ENCODE data around the gene ADAM29. TPM values are rescaled to one million over a fixed set of nuclear protein-coding genes. Genes with fewer than 3 reads are reported as not detected.

ADAM29 gene
- polyA plus RNA-seq, 3 donors = not detected

DNA sequence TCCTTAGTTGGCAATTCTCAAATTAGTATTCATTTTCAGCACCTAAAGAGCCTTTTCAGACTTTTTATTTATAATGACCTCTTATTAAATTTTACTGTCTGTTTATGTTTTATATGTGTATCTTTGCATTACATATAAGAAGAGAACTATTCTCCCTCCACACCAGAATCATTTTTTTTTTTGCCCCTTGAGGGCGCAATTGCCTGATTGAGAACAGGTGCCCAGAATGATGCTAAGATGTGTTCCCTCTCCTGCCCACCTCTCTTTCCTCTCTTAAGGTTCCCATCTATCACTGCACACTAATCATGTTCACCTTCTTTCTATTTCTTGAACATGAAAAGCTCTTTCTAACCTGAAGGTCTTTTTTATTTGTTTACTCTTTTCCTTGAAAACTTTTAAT lies 44.2 kb upstream of the ADAM29 start:
- H3K4me2 ChIP-seq (replicated peaks; ENCODE audit: extremely low read depth, low read length, poor library complexity, severe bottlenecking) = no peak overlapping the region

GRCh38 chr4:174874898-174875297 lies 43.3 kb upstream of the ADAM29 start:
- Mint-ChIP-seq H3K27ac (no peak overlapping the region), H3K4me3 (no peak overlapping the region), H3K4me1 (no peaks in the 10 kb centered on the region), H3K36me3 (no peaks in the 10 kb centered on the region), H3K9me3 (no peaks in the 10 kb centered on the region), H3K27me3 (ENCODE audit: low read depth in 3 of 3) (no peaks in the 10 kb centered on the region)
- H2AFZ ChIP-seq (ENCODE audit: insufficient read depth, low read depth, low read length, poor library complexity, severe bottlenecking) = no peak overlapping the region
- intact Hi-C loops (cut with micrococcal nuclease) = no loop called here
- H3K79me2 ChIP-seq (ENCODE audit: insufficient read depth, low read length) = no peaks in the 10 kb centered on the region
- no peaks in the 10 kb centered on the region for H3K27me3 ChIP-seq (ENCODE audit: control insufficient read depth in 2 of 2, insufficient read depth in 2 of 2, low read length in 2 of 2)
- no peak for DNase-seq
- H3K9me3 ChIP-seq (replicated peaks in 1 of 2; ENCODE audit: control insufficient read depth in 1 of 2, insufficient read depth in 1 of 2, low read length in 2 of 2) = no peaks in the 10 kb centered on the region
- TF ChIP-seq CTCF (IDR thresholded peaks at IDR 0.05) = no peak
- no peak overlapping the region for H3K4me3 ChIP-seq (replicated peaks in 1 of 3; ENCODE audit: low read depth in 2 of 3, low read length in 3 of 3)
- no peaks in the 10 kb centered on the region for H3K36me3 ChIP-seq (replicated peaks in 1 of 2; ENCODE audit: control insufficient read depth in 1 of 2, insufficient read depth in 2 of 2, low read length in 2 of 2)
- no peak overlapping the region for H3K27ac ChIP-seq (ENCODE audit: low read depth in 1 of 2, low read length in 2 of 2)
- H4K20me1 ChIP-seq (ENCODE audit: insufficient read depth, low read length) = no peaks in the 10 kb centered on the region
- no CpG with 5 or more reads among the region's 1 CpG for WGBS (ENCODE audit: insufficient coverage)
- H3K9ac ChIP-seq (ENCODE audit: insufficient read depth, low read length, poor library complexity, severe bottlenecking) = no peak overlapping the region
- H3K4me1 ChIP-seq (ENCODE audit: control insufficient read depth in 1 of 2, insufficient read depth in 2 of 2, low read length in 2 of 2) = no peaks in the 10 kb centered on the region
- no peak overlapping the region for H3K4me2 ChIP-seq (replicated peaks; ENCODE audit: extremely low read depth, low read length, poor library complexity, severe bottlenecking)

More for the DNA sequence above, 44.2 kb upstream of the ADAM29 start:
- 17% methylated on average over 1 of the region's 1 CpG for WGBS (ENCODE audit: insufficient coverage)
- Mint-ChIP-seq H3K27ac (no peak overlapping the region), H3K36me3 (no peaks in the 10 kb centered on the region), H3K4me1 (no peaks in the 10 kb centered on the region), H3K9me3 (peaks cover 0 to 2% (median 0%) of the 10 kb centered on the region in 7 donors), H3K4me3 (no peak overlapping the region), H3K27me3 (ENCODE audit: low read depth in 3 of 3) (no peaks in the 10 kb centered on the region)
- Histone ChIP-seq H2AFZ (ENCODE audit: insufficient read depth, low read depth, low read length, poor library complexity, severe bottlenecking) (no peak overlapping the region), H3K36me3 (replicated peaks in 1 of 2; ENCODE audit: control insufficient read depth in 1 of 2, insufficient read depth in 2 of 2, low read length in 2 of 2) (no peaks in the 10 kb centered on the region), H3K4me3 (replicated peaks in 1 of 3; ENCODE audit: low read depth in 2 of 3, low read length in 3 of 3) (no peak overlapping the region), H3K27ac (ENCODE audit: low read depth in 1 of 2, low read length in 2 of 2) (no peak overlapping the region), H3K9me3 (replicated peaks in 1 of 2; ENCODE audit: control insufficient read depth in 1 of 2, insufficient read depth in 1 of 2, low read length in 2 of 2) (no peaks in the 10 kb centered on the region), H3K79me2 (ENCODE audit: insufficient read depth, low read length) (no peaks in the 10 kb centered on the region), H3K9ac (ENCODE audit: insufficient read depth, low read length, poor library complexity, severe bottlenecking) (no peak overlapping the region), H3K4me1 (ENCODE audit: control insufficient read depth in 1 of 2, insufficient read depth in 2 of 2, low read length in 2 of 2) (no peaks in the 10 kb centered on the region), H4K20me1 (ENCODE audit: insufficient read depth, low read length) (no peaks in the 10 kb centered on the region), H3K27me3 (ENCODE audit: control insufficient read depth in 2 of 2, insufficient read depth in 2 of 2, low read length in 2 of 2) (no peaks in the 10 kb centered on the region)
- no peak for TF ChIP-seq CTCF (IDR thresholded peaks at IDR 0.05)
- intact Hi-C loops (cut with micrococcal nuclease) = no loop called here
- no peak for DNase-seq
